Body of pancreas (tissue), 4 donors: Measurements from ENCODE around the gene FAM107A. TPM values are rescaled to one million over a fixed set of nuclear protein-coding genes. Genes with fewer than 3 reads are reported as not detected.
A peak's percentile ranks its signal among the peaks of the same experiment; 100 is the strongest.

Experiments
- ATAC-seq: fragments of 150-250 bp; one replicate; pipeline ENCODE4 v1.9.1; 2016
- DNase-seq, 4 donors: peaks; one replicate each; pipeline ENCODE4 v3.0.0-alpha.2; 2019
- H3K27ac ChIP-seq, 4 donors: fragments of 200-600 bp; sonication (generic); 1 replicate in 3 of 4; 2 replicates in 1 of 4; pipeline versions ENCODE4 v1.5.1 to v1.6.1; 2016 to 2019; ENCODE audit warnings: mild to moderate bottlenecking in 1 of 4, mixed read lengths in 1 of 4, moderate library complexity in 1 of 4
- H3K27me3 ChIP-seq, 2 donors: fragments of 200-600 bp; sonication (generic); one replicate each; pipeline ENCODE4 v1.6.0; 2016; ENCODE audit warnings: mild to moderate bottlenecking in 1 of 2
- H3K36me3 ChIP-seq, 2 donors: fragments of 200-600 bp; sonication (generic); replicated peaks in 1 of 2; 2 replicates each; pipeline ENCODE4 v1.5.1; 2016; ENCODE audit warnings: low read depth in 2 of 2; ENCODE audit not compliant: insufficient read depth in 1 of 2
- H3K4me1 ChIP-seq: fragments of 200-600 bp; sonication (generic); one replicate; pipeline ENCODE4 v1.6.0; 2016
- H3K4me3 ChIP-seq, 2 donors: fragments of 200-600 bp; sonication (generic); 1 replicate in 1 of 2; 2 replicates in 1 of 2; pipeline ENCODE4 v1.5.1; 2016 to 2019
- H3K9me3 ChIP-seq, 3 donors: fragments of 200-600 bp; sonication (generic); 1 replicate in 2 of 3; 2 replicates in 1 of 3; pipeline ENCODE4 v1.5.1; 2016
- CTCF ChIP-seq, 7 experiments: fragments of 450-650 bp in 4 of 7; fragments of 200-600 bp in 3 of 7; sonication (generic) in 3 of 7; IDR thresholded peaks; one replicate each; pipeline ENCODE4 v1.5.1; 2016 to 2019; ENCODE audit warnings: antibody characterized with exemption in 7 of 7
- POLR2A ChIP-seq, 3 donors: fragments of 450-650 bp; IDR thresholded peaks; one replicate each; pipeline ENCODE4 v1.6.1; 2016; ENCODE audit warnings: antibody characterized with exemption in 3 of 3, mild to moderate bottlenecking in 2 of 3
- WGBS, 2 donors: methylation state at CpG; one replicate each; pipeline ENCODE4 v1.1.5; 2017; 5-methylcytosine and 5-hydroxymethylcytosine counted together
- intact Hi-C: fragments of 100-400 bp; cut with DNase I; formaldehyde crosslinking; loops from one replicate; pipeline ENCODE4 v1.15.1; 2023
- total RNA-seq, 2 donors: library from RNA; depleted of rRNA; stranded (reverse); fragments of >200 nt; gene quantifications; one replicate each; pipeline ENCODE4 v1.1.0, GENCODE V29; 2016

Gene FAM107A
- total RNA-seq, 2 donors from 2014 or later: 14.5 to 26.4 TPM

GRCh38 chr3:58534592-58535494 lies 42.3 kb downstream of the FAM107A start:
- Histone ChIP-seq H3K27me3 (no peaks in the 10 kb centered on the region), H3K4me3 (no peak overlapping the region), H3K27ac (no peak overlapping the region), H3K36me3 (no peaks in the 10 kb centered on the region), H3K4me1 (peaks cover 51% of the 10 kb centered on the region), H3K9me3 (no peaks in the 10 kb centered on the region)
- ATAC-seq: no peak
- intact Hi-C loops: no loop called here
- no peak for DNase-seq
- WGBS, 2 donors: 93 to 95% methylated on average over 9 of the region's 9 CpGs
- TF ChIP-seq POLR2A (IDR thresholded peaks at IDR 0.05) (no peak), CTCF (IDR thresholded peaks at IDR 0.05) (no peak)

- Histone ChIP-seq H3K9me3 (no peaks in the 10 kb centered on the region), H3K36me3 (no peaks in the 10 kb centered on the region), H3K27me3 (no peaks in the 10 kb centered on the region), H3K4me3 (no peak overlapping the region), H3K4me1 (peaks cover 50% of the 10 kb centered on the region), H3K27ac (peak overlapping the region in 1 of 4 donors; percentile 31)
- peak; percentile 74 to 81 (median 74) for DNase-seq
- WGBS, 2 donors: 21 to 34% methylated on average over 4 to 11 of the region's 11 CpGs
- peak; percentile 88 to 96 (median 91) for TF ChIP-seq CTCF (IDR thresholded peaks at IDR 0.05)
- TF ChIP-seq POLR2A (IDR thresholded peaks at IDR 0.05): no peak
- peak; percentile 69 for ATAC-seq
- intact Hi-C loops: no loop called here
Observed at GRCh38 chr3:58532794-58533220, 44.4 kb downstream of the FAM107A start.

- ATAC-seq (no peak), DNase-seq (no peak)
- 70 to 76% methylated on average over 2 of the region's 2 CpGs for WGBS, 2 donors
- no peaks in the 10 kb centered on the region for H3K9me3 ChIP-seq
- H3K27me3 ChIP-seq: no peaks in the 10 kb centered on the region
- no peak overlapping the region for H3K27ac ChIP-seq
- intact Hi-C loops: no loop called here
- H3K36me3 ChIP-seq: no peaks in the 10 kb centered on the region
- no peak overlapping the region for H3K4me3 ChIP-seq
- TF ChIP-seq POLR2A (IDR thresholded peaks at IDR 0.05) (no peak), CTCF (IDR thresholded peaks at IDR 0.05) (no peak)
- H3K4me1 ChIP-seq: peaks cover 42% of the 10 kb centered on the region
Observed at GRCh38 chr3:58531956-58532355, 45.2 kb downstream of the FAM107A start.

- no peaks in the 10 kb centered on the region for H3K36me3 ChIP-seq
- H3K9me3 ChIP-seq: no peaks in the 10 kb centered on the region
- ATAC-seq: no peak
- DNase-seq: no peak
- TF ChIP-seq CTCF (IDR thresholded peaks at IDR 0.05): no peak
- no peak for TF ChIP-seq POLR2A (IDR thresholded peaks at IDR 0.05)
- no peaks in the 10 kb centered on the region for H3K27me3 ChIP-seq
- H3K4me1 ChIP-seq: peaks cover 38% of the 10 kb centered on the region
- H3K4me3 ChIP-seq: no peak overlapping the region
- intact Hi-C loops: no loop called here
- WGBS, 2 donors: 92% methylated on average over 4 to 7 of the region's 7 CpGs
- H3K27ac ChIP-seq: no peak overlapping the region
Observed at GRCh38 chr3:58531555-58531954, 45.6 kb downstream of the FAM107A start.
